GM21423 (cell line): Measurements from ENCODE around the gene PPP2R5E.
"Not testable (repeated sequence)": the region's sequence is repeated elsewhere in the genome, so short reads cannot be mapped to it uniquely, and the experiment has no call there.

Experiments used
- ATAC-seq: cut with Tn5 transposase; IDR thresholded peaks from one replicate; pipeline ENCODE4 v1.9.1; 2021; ENCODE audit warnings: mild to moderate bottlenecking, moderate library complexity; ENCODE audit not compliant: unreplicated experiment

Gene PPP2R5E

GRCh38 chr14:63387711-63388110 lies 155.5 kb downstream of the PPP2R5E start:
- no peak for ATAC-seq

- ATAC-seq = peak; percentile 100
Observed at GRCh38 chr14:63383776-63384367, 159.3 kb downstream of the PPP2R5E start.

- ATAC-seq = no peak
Observed at GRCh38 chr14:63378444-63378843, 164.7 kb downstream of the PPP2R5E start.

- no peak for ATAC-seq
Observed at GRCh38 chr14:63375769-63376168, 167.4 kb downstream of the PPP2R5E start.

DNA sequence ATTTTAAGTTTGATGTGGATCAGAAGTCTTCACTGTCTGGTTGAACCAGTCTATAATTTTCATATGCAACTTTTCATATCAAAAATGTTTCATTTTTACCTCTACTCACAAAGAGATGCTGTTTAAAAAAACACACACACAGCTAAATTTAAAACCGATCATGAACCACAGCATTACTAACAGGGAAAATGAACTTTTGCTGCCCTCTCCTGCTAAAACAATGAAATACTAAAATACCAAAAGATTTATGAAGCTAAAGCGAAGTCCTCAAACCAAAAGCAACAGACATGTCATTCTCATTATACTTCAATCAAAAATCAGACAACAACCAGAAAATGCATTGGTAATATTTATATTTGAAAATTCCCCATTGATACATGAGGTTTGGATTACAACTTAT lies 171.6 kb downstream of the PPP2R5E start:
- ATAC-seq = not testable (repeated sequence)

GRCh38 chr14:63371033-63371432 lies 172.1 kb downstream of the PPP2R5E start:
- no peak for ATAC-seq

- ATAC-seq = no peak
Observed at GRCh38 chr14:63367742-63368364, 175.3 kb downstream of the PPP2R5E start.

GRCh38 chr14:63362389-63362819 lies 180.8 kb downstream of the PPP2R5E start:
- ATAC-seq = no peak

DNA sequence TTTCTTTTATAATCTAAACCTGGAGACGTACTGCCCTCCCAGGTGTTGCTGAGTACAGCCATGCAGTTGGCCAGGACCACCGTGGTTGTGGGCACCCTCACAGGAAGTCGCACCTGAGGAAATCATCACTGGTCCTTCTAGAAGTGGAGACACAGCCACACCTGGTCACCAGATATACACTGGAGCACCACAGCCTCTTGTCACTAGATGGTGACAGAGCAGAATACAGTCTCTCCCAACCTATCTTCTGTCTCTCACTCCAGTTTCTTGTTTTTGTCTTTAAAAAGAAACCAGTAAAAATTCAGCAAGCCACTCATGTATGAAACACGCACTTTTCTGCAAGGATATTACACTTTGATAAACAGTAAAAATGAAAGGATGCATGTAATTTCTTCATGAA lies 181.4 kb downstream of the PPP2R5E start:
- ATAC-seq = no peak

GRCh38 chr14:63357841-63358240 lies 185.3 kb downstream of the PPP2R5E start:
- ATAC-seq = no peak

DNA sequence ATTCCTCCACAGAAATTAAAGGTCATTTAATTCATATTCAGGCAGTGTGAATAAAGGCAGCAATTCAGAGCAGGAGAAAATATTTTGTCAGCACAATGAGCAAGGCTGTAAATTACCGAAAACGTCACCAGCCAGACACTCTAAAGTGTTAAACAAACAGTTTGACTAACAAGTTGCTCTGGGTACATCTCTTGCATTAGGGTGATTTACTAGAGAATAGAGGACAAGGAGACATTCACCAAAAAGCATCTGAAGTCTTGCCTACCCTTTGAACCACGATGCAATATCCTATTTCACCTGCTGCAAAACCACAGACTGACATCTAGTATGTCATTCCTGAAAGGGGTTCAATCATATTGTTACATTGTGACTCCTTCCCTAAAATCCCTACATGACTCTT lies 197.4 kb downstream of the PPP2R5E start:
- ATAC-seq = no peak

DNA sequence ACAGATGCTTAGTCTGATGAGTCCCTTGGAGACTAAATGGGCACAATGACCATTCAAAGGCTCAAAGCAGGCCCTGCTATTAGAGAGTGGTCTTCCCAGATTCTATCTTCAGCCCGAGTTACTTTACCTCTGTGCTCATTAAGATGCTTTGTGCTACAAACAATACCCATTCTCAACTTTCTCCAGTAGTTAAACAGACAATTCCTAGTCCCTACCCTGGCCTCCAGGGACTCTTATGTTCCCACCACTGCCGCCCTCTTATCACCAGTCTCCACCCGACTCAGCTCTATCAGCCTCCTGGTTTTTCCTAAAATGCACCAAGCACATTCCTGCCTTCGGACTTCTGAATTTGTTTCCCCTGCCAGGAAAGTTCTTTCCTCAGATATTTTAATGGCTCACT lies 198.8 kb downstream of the PPP2R5E start:
- ATAC-seq = no peak

DNA sequence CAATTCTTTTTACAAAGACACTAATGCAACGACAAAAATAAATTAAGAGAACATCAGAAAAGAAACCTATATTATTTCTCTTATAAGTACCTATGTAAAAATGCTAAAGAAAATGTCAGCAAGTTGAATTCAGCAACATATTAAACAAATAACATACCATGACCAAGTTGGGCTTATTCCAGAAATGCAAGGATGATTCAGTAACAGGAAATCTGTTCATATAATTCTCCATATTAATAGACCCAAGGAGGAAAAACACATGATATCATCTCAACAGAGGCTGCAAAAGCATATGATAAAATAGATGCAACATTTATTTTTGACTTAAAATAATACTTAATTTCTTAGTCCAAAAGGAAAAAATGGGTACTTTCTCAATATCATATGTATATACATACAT lies 199.3 kb downstream of the PPP2R5E start:
- ATAC-seq = no peak

GRCh38 chr14:63342371-63342770 lies 200.8 kb downstream of the PPP2R5E start:
- ATAC-seq = no peak

DNA sequence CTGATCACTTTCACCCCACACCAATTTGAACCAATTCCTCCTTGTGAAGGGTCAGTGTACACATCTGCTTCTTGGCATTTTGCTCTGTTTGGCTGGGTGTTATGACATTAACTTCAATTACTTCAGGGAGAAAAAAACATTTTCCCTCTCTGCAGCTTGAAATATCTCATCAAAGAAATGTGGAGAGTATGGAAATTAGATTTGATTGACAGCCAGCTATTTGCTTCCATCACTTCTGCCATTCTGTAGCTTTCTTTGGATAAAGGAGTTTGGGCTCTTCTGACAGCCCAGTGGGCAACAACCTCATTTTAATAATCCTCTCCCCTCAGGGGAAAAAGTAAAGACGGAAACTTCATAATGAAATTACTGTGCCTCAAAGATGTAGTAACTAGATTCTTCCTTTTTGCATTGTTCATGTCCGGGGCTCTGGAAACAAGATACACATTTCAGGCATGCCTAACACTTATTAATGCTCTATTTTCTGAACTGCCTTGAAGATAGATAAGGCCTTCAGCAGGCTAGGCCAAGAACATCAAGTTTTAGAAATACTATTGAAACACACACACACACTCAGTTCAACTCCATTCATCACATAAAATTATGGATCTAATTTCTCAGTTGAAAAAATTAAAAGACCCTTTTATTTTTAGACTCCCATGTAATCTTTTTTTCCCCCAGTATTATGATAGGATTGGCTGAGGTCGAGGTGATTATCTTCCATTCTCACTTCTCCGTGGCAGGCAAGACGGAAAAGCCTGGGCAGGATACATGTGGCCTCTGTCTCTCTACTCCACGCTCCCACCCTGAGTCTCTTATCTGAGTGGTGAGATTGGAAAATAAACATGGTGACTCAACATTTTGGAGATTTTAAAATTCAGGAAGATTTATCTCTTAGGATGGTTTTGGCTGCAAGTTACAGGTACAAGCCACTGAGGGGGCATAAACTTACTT lies 214.1 kb downstream of the PPP2R5E start:
- ATAC-seq = no peak

DNA sequence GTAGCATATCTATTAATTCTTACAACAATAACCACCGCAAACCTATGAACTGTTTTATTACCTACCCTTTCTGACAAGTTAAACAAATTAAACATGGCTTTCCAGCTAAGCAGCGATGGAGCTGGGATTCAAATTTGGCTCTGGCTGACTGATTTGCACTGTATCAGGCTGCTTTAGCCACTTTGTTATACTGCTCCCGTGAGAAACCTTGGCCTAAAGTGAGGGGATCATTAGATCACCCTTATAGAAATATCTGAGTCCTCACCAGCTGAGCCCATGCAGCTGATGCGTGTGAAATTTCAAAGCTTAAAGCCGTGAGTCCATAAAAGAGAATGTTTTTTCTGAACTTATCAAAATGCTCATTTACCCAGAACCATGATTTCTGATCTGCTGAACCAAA lies 216.3 kb downstream of the PPP2R5E start:
- ATAC-seq = no peak

GRCh38 chr14:63322897-63323573 lies 220.1 kb downstream of the PPP2R5E start:
- no peak for ATAC-seq

- ATAC-seq = no peak
Observed at GRCh38 chr14:63322472-63322871, 220.7 kb downstream of the PPP2R5E start.
